H1 (cell line): ENCODE data around the gene DRP2. TPM values are rescaled to one million over a fixed set of nuclear protein-coding genes. Genes with fewer than 3 reads are reported as not detected.
A peak's percentile ranks its signal among the peaks of the same experiment; 100 is the strongest.

Experiments used
- CTCF ChIA-PET: fragments of 300-600 bp; sonication (Branson Sonifier 250); formaldehyde crosslinking; loops from one replicate; lab custom pipeline; 2021; ENCODE audit not compliant: partially characterized antibody; lab: Charles Lee
- POLR2A ChIA-PET: fragments of 300-600 bp; sonication (Branson Sonifier 250); formaldehyde crosslinking; loops from one replicate; lab custom pipeline; 2021; ENCODE audit warnings: inconsistent platforms; ENCODE audit not compliant: partially characterized antibody; lab: Charles Lee
- DNase-seq, 2 experiments: peaks; one replicate each; pipeline versions ENCODE4 v3.0.0 to v3.0.0-alpha.2; 2010 to 2022; ENCODE audit warnings: low spot score in 2 of 2, low read depth in 1 of 2, mixed read lengths in 1 of 2
- FAIRE-seq: peaks from 2 replicates; lab custom pipeline; 2011; peaks lifted over from hg19 to GRCh38; lab: Jason Lieb, UNC
- H2AFZ ChIP-seq: 2 replicates; pipeline ENCODE4 v1.8.1; 2012; ENCODE audit warnings: low read length, inconsistent platforms
- H2AK5ac ChIP-seq: 2 replicates; pipeline ENCODE4 v1.6.1; 2013; ENCODE audit warnings: low read depth, low read length
- H2BK120ac ChIP-seq: replicated peaks from 2 replicates; pipeline ENCODE3; 2013; ENCODE audit warnings: low read depth, low read length, inconsistent platforms
- H2BK12ac ChIP-seq: 2 replicates; pipeline ENCODE4 v1.6.1; 2013; ENCODE audit warnings: low read depth, low read length
- H2BK15ac ChIP-seq: 2 replicates; pipeline ENCODE4 v1.6.1; 2013; ENCODE audit warnings: low read length
- H2BK20ac ChIP-seq: 2 replicates; pipeline ENCODE4 v1.6.1; 2013; ENCODE audit warnings: low read length
- H2BK5ac ChIP-seq: 2 replicates; pipeline ENCODE4 v1.6.1; 2013; ENCODE audit warnings: low read depth, low read length
- H3K14ac ChIP-seq: 2 replicates; pipeline ENCODE4 v1.6.1; 2013; ENCODE audit warnings: inconsistent platforms; ENCODE audit not compliant: insufficient read length
- H3K18ac ChIP-seq: 2 replicates; pipeline ENCODE4 v1.6.1; 2013; ENCODE audit warnings: low read length; ENCODE audit errors: extremely low read depth
- H3K23ac ChIP-seq: 2 replicates; pipeline ENCODE4 v1.6.1; 2013; ENCODE audit warnings: inconsistent platforms; ENCODE audit not compliant: insufficient read length
- H3K23me2 ChIP-seq: 2 replicates; pipeline ENCODE4 v1.6.1; 2013; ENCODE audit warnings: low read depth, low read length
- H3K27ac ChIP-seq: 2 replicates; pipeline ENCODE4 v1.6.1; 2011; ENCODE audit warnings: low read depth, low read length, inconsistent platforms
- H3K27me3 ChIP-seq, 4 experiments: replicated peaks in 1 of 4; 1 replicate in 1 of 4; 2 replicates in 3 of 4; pipeline versions ENCODE4 v1.6.1 to v1.8.1; 2011 to 2013; ENCODE audit warnings: low read length in 3 of 4, mild to moderate bottlenecking in 3 of 4, inconsistent platforms in 2 of 4, mixed read lengths in 2 of 4, moderate library complexity in 1 of 4; ENCODE audit not compliant: control insufficient read depth in 3 of 4, insufficient read depth in 3 of 4; ENCODE audit errors: extremely low read depth in 1 of 4
- H3K36me3 ChIP-seq, 4 experiments: 2 replicates each; pipeline versions ENCODE4 v1.6.1 to v1.8.1; 2011 to 2013; ENCODE audit warnings: mild to moderate bottlenecking in 4 of 4, low read length in 3 of 4, moderate library complexity in 2 of 4, control low read depth in 1 of 4, inconsistent platforms in 1 of 4; ENCODE audit not compliant: insufficient read depth in 4 of 4, control insufficient read depth in 2 of 4
- H3K4ac ChIP-seq: replicated peaks from 2 replicates; pipeline ENCODE3; 2013; ENCODE audit warnings: low read length, low read depth, mixed read lengths, inconsistent platforms; ENCODE audit not compliant: insufficient read length
- H3K4me1 ChIP-seq, 4 experiments: replicated peaks in 1 of 4; 1 replicate in 1 of 4; 2 replicates in 3 of 4; pipeline versions ENCODE4 v1.6.1 to v1.8.1; 2011 to 2013; ENCODE audit warnings: low read length in 3 of 4, inconsistent platforms in 2 of 4, mixed read lengths in 1 of 4; ENCODE audit not compliant: insufficient read depth in 4 of 4, control insufficient read depth in 3 of 4
- H3K4me2 ChIP-seq, 2 experiments: 2 replicates each; pipeline versions ENCODE4 v1.6.1 to v1.8.1; 2011 to 2013; ENCODE audit warnings: low read depth in 2 of 2, low read length in 2 of 2, control low read depth in 1 of 2, inconsistent platforms in 1 of 2, mild to moderate bottlenecking in 1 of 2; ENCODE audit not compliant: insufficient read depth in 1 of 2
- H3K4me3 ChIP-seq, 4 experiments: fragments of 200-600, 300-600 bp in 1 of 4; sonication (generic), shearing (Covaris generic), sonication (Bioruptor Twin) in 1 of 4; 2 replicates each; pipeline versions ENCODE4 v1.5.1 to v1.8.1; 2011 to 2016; ENCODE audit warnings: low read length in 4 of 4, low read depth in 3 of 4, control low read depth in 2 of 4, inconsistent platforms in 2 of 4, mild to moderate bottlenecking in 2 of 4, mixed read lengths in 1 of 4, moderate library complexity in 1 of 4; ENCODE audit not compliant: insufficient read depth in 2 of 4; ENCODE audit errors: extremely low read depth in 1 of 4
- H3K56ac ChIP-seq: replicated peaks from 2 replicates; pipeline ENCODE3; 2013; ENCODE audit warnings: low read depth, mild to moderate bottlenecking, mixed read lengths, low read length, inconsistent platforms; ENCODE audit not compliant: insufficient read length
- H3K79me1 ChIP-seq: 2 replicates; pipeline ENCODE4 v1.6.1; 2013; ENCODE audit warnings: low read depth, low read length, control low read depth
- H3K79me2 ChIP-seq, 2 experiments: 2 replicates each; pipeline versions ENCODE4 v1.6.1 to v1.8.1; 2012 to 2013; ENCODE audit warnings: low read length in 2 of 2, mild to moderate bottlenecking in 2 of 2, inconsistent platforms in 1 of 2; ENCODE audit not compliant: insufficient read depth in 2 of 2, control insufficient read depth in 1 of 2
- H3K9ac ChIP-seq, 4 experiments: replicated peaks in 1 of 4; 1 replicate in 1 of 4; 2 replicates in 3 of 4; pipeline versions ENCODE4 v1.6.1 to v1.8.1; 2011 to 2013; ENCODE audit warnings: low read depth in 3 of 4, low read length in 3 of 4, control low read depth in 2 of 4, mild to moderate bottlenecking in 2 of 4, moderate library complexity in 2 of 4, inconsistent platforms in 1 of 4; ENCODE audit errors: extremely low read depth in 1 of 4
- H3K9me3 ChIP-seq, 2 experiments: 2 replicates each; pipeline versions ENCODE4 v1.6.1 to v1.8.1; 2012 to 2013; ENCODE audit warnings: mild to moderate bottlenecking in 2 of 2, moderate library complexity in 2 of 2, control low read depth in 1 of 2, inconsistent platforms in 1 of 2, low read depth in 1 of 2, low read length in 1 of 2, mixed read lengths in 1 of 2; ENCODE audit not compliant: insufficient read depth in 2 of 2
- H4K20me1 ChIP-seq, 2 experiments: replicated peaks in 1 of 2; 2 replicates each; pipeline versions ENCODE3 to v1.8.1; 2011 to 2013; ENCODE audit warnings: inconsistent platforms in 2 of 2, low read length in 2 of 2, mild to moderate bottlenecking in 1 of 2; ENCODE audit not compliant: insufficient read depth in 2 of 2, control insufficient read depth in 1 of 2
- H4K5ac ChIP-seq: 2 replicates; pipeline ENCODE4 v1.6.1; 2013; ENCODE audit warnings: low read length, low read depth, mixed read lengths, inconsistent platforms; ENCODE audit not compliant: insufficient read length
- H4K8ac ChIP-seq: 2 replicates; pipeline ENCODE4 v1.8.0; 2013; ENCODE audit warnings: mild to moderate bottlenecking, moderate library complexity, low read length, inconsistent platforms; ENCODE audit not compliant: insufficient read depth; ENCODE audit errors: extremely low read depth
- H4K91ac ChIP-seq: replicated peaks from 2 replicates; pipeline ENCODE3; 2013; ENCODE audit warnings: low read length, mixed read lengths, inconsistent platforms; ENCODE audit not compliant: insufficient read length
- CEBPB ChIP-seq: IDR thresholded peaks from 2 replicates; pipeline ENCODE4 v1.6.1; 2012; ENCODE audit warnings: low read depth, low read length
- POU5F1 ChIP-seq: IDR thresholded peaks from 2 replicates; pipeline ENCODE4 v1.6.1; 2011; ENCODE audit warnings: low read depth, mild to moderate bottlenecking, low read length, moderate library complexity
- WGBS, 2 experiments: shearing (Covaris generic) in 1 of 2; methylation state at CpG; one replicate each; pipeline versions ENCODE4 v1.1.6 to v1.1.7; 2013 to 2015; ENCODE audit warnings: low lambda C conversion rate in 2 of 2, mixed read lengths in 2 of 2, inconsistent platforms in 1 of 2, low coverage in 1 of 2, missing lambda C conversion rate in 1 of 2; ENCODE audit not compliant: insufficient replicate concordance in 2 of 2, insufficient coverage in 1 of 2, insufficient read length in 1 of 2; ENCODE audit errors: extremely low coverage in 1 of 2, missing lambda C conversion rate in 1 of 2; 5-methylcytosine and 5-hydroxymethylcytosine counted together
- polyA plus RNA-seq, 7 experiments: library from polyadenylated mRNA; depleted of rRNA in 3 of 7; stranded (reverse) in 5 of 7; unstranded in 2 of 7; fragments of >200 nt in 5 of 7; fragments of 200-250 nt in 2 of 7; gene quantifications; 1 replicate in 5 of 7; 2 replicates in 1 of 7; 4 replicates in 1 of 7; pipeline versions ENCODE4 v1.2.1 to v1.2.3, GENCODE V29; 2011 to 2013; ENCODE audit warnings: missing spikeins in 2 of 7, mixed read lengths in 2 of 7
- total RNA-seq: library from RNA; stranded (reverse); fragmentation: NEBNext Ultra II Directional; extraction: Animal tissue kit (Norgen Biotek cat#: 25700); gene quantifications from 2 replicates; pipeline ENCODE4 v1.2.1, GENCODE V29; 2021

DRP2 gene
- total and polyA plus RNA-seq, 2 of the 8 experiments (the other 6 are each of a cell fraction or from before 2014, with no cell fraction given), result 0.18 to 0.20 TPM

DNA sequence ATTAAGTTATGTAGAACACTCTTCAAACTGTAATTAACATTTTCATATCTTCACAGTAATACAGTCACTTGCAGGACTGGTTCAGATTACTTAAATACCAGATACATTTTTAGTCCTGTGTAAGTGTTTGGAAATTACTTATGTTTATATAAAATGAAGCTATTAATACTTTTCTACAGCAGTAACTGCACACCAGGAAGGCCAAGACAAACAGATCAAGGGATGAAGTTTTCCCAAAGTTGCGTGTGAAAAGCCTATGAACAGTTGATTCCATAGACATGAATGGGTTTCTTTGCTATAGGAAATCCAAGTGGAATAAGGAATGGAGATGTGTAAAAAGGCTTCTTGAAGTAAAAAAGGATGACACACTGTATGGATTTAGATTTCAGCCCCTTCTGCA is 28.9 kb upstream of the DRP2 start:
- Histone ChIP-seq H3K18ac (no peak overlapping the region), H3K9ac (no peak overlapping the region), H2BK120ac (no peak overlapping the region), H2BK20ac (no peak overlapping the region), H3K9me3 (peaks cover 0 to 6% of the 10 kb centered on the region in 2 experiments; a peak in 1 of 4 replicates), H4K20me1 (no peaks in the 10 kb centered on the region), H3K79me1 (no peaks in the 10 kb centered on the region), H2AK5ac (no peak overlapping the region), H3K4me3 (peak overlapping the region in 3 of 4 experiments; percentile 21 to 55 (median 39); a peak in 4 of 8 replicates), H2BK15ac (no peak overlapping the region), H3K23ac (no peak overlapping the region), H3K27me3 (peaks cover 0 to 4% (median 0%) of the 10 kb centered on the region in 4 experiments; a peak in 3 of 7 replicates), H3K56ac (no peak overlapping the region), H2BK5ac (no peak overlapping the region), H3K27ac (no peak overlapping the region), H3K14ac (no peak overlapping the region), H3K79me2 (no peaks in the 10 kb centered on the region), H3K4ac (no peak overlapping the region), H3K23me2 (no peaks in the 10 kb centered on the region), H3K4me1 (no peaks in the 10 kb centered on the region), H3K4me2 (peak overlapping the region; percentile 69), H4K91ac (no peak overlapping the region), H2BK12ac (no peak overlapping the region), H3K36me3 (no peaks in the 10 kb centered on the region; a peak in 1 of 8 replicates), H4K8ac (no peak overlapping the region), H4K5ac (no peak overlapping the region), H2AFZ (peak overlapping the region; percentile 94; the same call in 1 of the 2 replicates)
- DNase-seq, result no peak
- POLR2A ChIA-PET, result interaction anchor here (1.3 kb wide), 1 partner anchor 21 kb away, joined by 5 read pairs; no protein-coding TSS in a partner anchor
- WGBS, 2 experiments, result 80% methylated on average over 1 of the region's 1 CpG; no CpG with 5 or more reads in 1 of the 2 experiments
- CTCF ChIA-PET, result interaction anchor here (1.5 kb wide), 1 partner anchor 15 kb away, joined by 5 read pairs; no protein-coding TSS in a partner anchor
- no peak for FAIRE-seq
- no peak for TF ChIP-seq CEBPB
- TF ChIP-seq POU5F1, result no peak
